Fibroblast of pulmonary artery (primary cell): ENCODE measurements around the gene ERBB4.

Source experiments
- DNase-seq: peaks from one replicate; pipeline ENCODE4 v3.0.0-alpha.2; 2010; ENCODE audit warnings: low read depth
- H3K4me3 ChIP-seq: replicated peaks from 2 replicates; pipeline ENCODE4 v1.5.1; 2011; ENCODE audit warnings: low read depth, mild to moderate bottlenecking, control low read depth, low read length, moderate library complexity
- TF ChIP-seq, protein P1 (sequence below): IDR thresholded peaks from 2 replicates; pipeline ENCODE4 v1.5.1; 2011; ENCODE audit warnings: mild to moderate bottlenecking, control low read depth, low read length, inconsistent platforms; ENCODE audit errors: missing control alignments

ERBB4 gene

DNA sequence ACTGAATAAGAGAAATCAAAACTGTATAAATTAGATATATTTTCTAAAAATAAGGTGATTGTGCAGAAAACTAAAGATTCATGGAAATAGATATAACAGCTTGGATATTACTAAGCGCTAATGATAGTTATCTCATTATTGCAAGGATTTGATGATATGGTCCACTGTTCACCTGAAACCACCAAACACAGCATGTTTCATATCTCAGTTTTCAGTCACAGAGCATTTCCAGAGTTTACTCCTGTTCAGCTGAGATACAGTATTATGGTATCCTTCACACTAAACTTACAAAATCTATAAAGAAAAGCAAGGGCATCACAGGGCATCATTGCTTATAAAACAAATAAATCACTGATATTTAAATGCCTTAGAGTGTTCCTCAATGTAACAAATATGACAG lies 591.6 kb downstream of the ERBB4 start:
- TF ChIP-seq, protein P1, sequence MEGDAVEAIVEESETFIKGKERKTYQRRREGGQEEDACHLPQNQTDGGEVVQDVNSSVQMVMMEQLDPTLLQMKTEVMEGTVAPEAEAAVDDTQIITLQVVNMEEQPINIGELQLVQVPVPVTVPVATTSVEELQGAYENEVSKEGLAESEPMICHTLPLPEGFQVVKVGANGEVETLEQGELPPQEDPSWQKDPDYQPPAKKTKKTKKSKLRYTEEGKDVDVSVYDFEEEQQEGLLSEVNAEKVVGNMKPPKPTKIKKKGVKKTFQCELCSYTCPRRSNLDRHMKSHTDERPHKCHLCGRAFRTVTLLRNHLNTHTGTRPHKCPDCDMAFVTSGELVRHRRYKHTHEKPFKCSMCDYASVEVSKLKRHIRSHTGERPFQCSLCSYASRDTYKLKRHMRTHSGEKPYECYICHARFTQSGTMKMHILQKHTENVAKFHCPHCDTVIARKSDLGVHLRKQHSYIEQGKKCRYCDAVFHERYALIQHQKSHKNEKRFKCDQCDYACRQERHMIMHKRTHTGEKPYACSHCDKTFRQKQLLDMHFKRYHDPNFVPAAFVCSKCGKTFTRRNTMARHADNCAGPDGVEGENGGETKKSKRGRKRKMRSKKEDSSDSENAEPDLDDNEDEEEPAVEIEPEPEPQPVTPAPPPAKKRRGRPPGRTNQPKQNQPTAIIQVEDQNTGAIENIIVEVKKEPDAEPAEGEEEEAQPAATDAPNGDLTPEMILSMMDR = no peak
- no peak overlapping the region for H3K4me3 ChIP-seq
- DNase-seq = no peak

- TF ChIP-seq, protein P1 = no peak
- no peak overlapping the region for H3K4me3 ChIP-seq
- DNase-seq = no peak
Observed at GRCh38 chr2:211944572-211944971, 594.0 kb downstream of the ERBB4 start.

GRCh38 chr2:211942153-211942552 lies 596.4 kb downstream of the ERBB4 start:
- no peak for DNase-seq
- no peak overlapping the region for H3K4me3 ChIP-seq
- TF ChIP-seq, protein P1 = no peak

DNA sequence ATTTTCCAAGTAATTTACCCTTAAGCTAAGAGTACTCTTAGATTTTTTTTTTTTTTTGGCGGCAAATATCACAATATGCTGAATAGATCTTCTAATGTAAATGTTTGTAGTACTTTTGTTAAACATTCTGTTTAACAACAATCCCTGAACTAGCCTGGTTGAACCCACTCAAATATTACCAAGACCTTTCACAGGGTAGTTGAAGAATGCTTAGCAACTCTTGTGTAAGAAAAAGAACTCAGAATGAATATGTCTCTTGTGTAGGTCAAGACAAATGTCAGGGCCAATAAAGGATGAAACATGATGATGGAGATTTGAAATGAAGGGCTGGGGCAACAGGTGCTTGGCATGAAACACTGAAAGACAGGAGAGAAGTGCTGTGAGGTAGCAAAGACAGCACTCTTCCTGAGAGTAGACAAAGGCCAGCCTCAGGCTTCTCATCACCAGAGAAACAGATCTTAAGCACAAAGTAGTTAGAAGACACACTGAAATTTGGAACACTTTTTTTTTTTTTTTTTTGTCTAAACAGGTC lies 597.3 kb downstream of the ERBB4 start:
- DNase-seq = no peak
- H3K4me3 ChIP-seq = no peak overlapping the region
- TF ChIP-seq, protein P1 = no peak

GRCh38 chr2:211939177-211939576 lies 599.4 kb downstream of the ERBB4 start:
- TF ChIP-seq, protein P1 = no peak
- no peak for DNase-seq
- H3K4me3 ChIP-seq = no peak overlapping the region

DNA sequence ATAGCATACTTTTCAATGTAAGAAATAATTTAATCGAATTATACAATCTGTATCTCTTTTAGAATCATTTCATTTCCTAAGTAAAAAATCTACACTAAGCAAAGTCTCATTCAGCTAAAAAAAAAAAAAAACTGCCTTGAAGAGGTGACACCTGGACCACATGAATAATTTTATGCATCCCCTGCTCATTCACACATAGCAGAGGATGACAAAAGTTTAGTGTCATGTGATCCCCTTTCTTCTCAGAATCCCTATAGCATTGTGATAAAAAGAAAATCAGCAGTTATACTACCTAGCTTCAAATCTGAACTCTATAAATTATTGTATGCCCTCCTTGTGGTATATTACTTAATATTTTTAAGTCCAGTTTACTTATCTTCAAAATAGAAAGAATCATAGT lies 603.8 kb downstream of the ERBB4 start:
- DNase-seq = no peak
- no peak overlapping the region for H3K4me3 ChIP-seq
- TF ChIP-seq, protein P1 = no peak

- no peak overlapping the region for H3K4me3 ChIP-seq
- no peak for DNase-seq
- TF ChIP-seq, protein P1 = no peak
Observed at GRCh38 chr2:211931314-211931713, 607.3 kb downstream of the ERBB4 start.
